Uterus (tissue), 2 donors: ENCODE data around the gene NETO2.

Experiments used
- CTCF ChIP-seq, 4 experiments: fragments of 200-600 bp in 2 of 4; fragments of 450-650 bp in 2 of 4; sonication (generic) in 2 of 4; IDR thresholded peaks; one replicate each; pipeline ENCODE4 v1.5.1; 2016 to 2019; ENCODE audit warnings: antibody characterized with exemption in 4 of 4, mild to moderate bottlenecking in 2 of 4, moderate library complexity in 1 of 4
- POLR2A ChIP-seq, 2 donors: fragments of 450-650 bp; IDR thresholded peaks; one replicate each; pipeline ENCODE4 v1.6.1; 2016; ENCODE audit warnings: antibody characterized with exemption in 2 of 2, mild to moderate bottlenecking in 1 of 2, moderate library complexity in 1 of 2

- TF ChIP-seq CTCF (IDR thresholded peaks at IDR 0.05) = no peak
- TF ChIP-seq POLR2A (IDR thresholded peaks at IDR 0.05) = no peak
Measured at GRCh38 chr16:47069841-47070584, 73.7 kb downstream of the NETO2 start.
